Measurements from ENCODE around the gene THBS3.
"Not testable (repeated sequence)": the region's sequence is repeated elsewhere in the genome, so short reads cannot be mapped to it uniquely, and the experiment has no call there.

THBS3 gene

GRCh38 chr1:155175281-155175926 is 32.3 kb downstream of the THBS3 start:
- in situ Hi-C loops (cut with MboI; ENCODE audit: low sequenced_read_pairs) = loop anchor here (10.0 kb wide), 1 partner anchor 419 kb away; no protein-coding TSS in a partner anchor

GRCh38 chr1:155174324-155175280 is 33.1 kb downstream of the THBS3 start:
- in situ Hi-C loops (cut with MboI; ENCODE audit: low sequenced_read_pairs) = loop anchor here (5.0 to 10.0 kb wide), 2 partner anchors 82 to 420 kb away; no protein-coding TSS in a partner anchor

GRCh38 chr1:155173478-155174323 is 34.0 kb downstream of the THBS3 start, which contains the start of gene TRIM46:
TRIM46 (plus strand) TSS chr1:155173849; CDS start chr1:155173967, 118 bp downstream.
- in situ Hi-C loops (cut with MboI; ENCODE audit: low sequenced_read_pairs) = loop anchor here (5.0 to 10.0 kb wide), 2 partner anchors 81 to 421 kb away; no protein-coding TSS in a partner anchor

- in situ Hi-C loops (cut with MboI; ENCODE audit: low sequenced_read_pairs) = loop anchor here (5.0 to 10.0 kb wide), 2 partner anchors 81 to 422 kb away; no protein-coding TSS in a partner anchor
Observed at GRCh38 chr1:155172732-155173477, 34.8 kb downstream of the THBS3 start, which contains the start of gene KRTCAP2. KRTCAP2 (minus strand) TSS chr1:155173304; CDS start chr1:155173224, 80 bp downstream.

GRCh38 chr1:155171836-155172731 is 35.6 kb downstream of the THBS3 start:
- in situ Hi-C loops (cut with MboI; ENCODE audit: low sequenced_read_pairs) = loop anchor here (5.0 to 10.0 kb wide), 2 partner anchors 80 to 423 kb away; no protein-coding TSS in a partner anchor

GRCh38 chr1:155170806-155171205 is 36.9 kb downstream of the THBS3 start:
- in situ Hi-C loops (cut with MboI; ENCODE audit: low sequenced_read_pairs) = loop anchor here (5.0 to 10.0 kb wide), 2 partner anchors 79 to 424 kb away; no protein-coding TSS in a partner anchor

- in situ Hi-C loops (cut with MboI; ENCODE audit: low sequenced_read_pairs) = loop anchor here (5.0 to 10.0 kb wide), 2 partner anchors 78 to 425 kb away; no protein-coding TSS in a partner anchor
Observed at GRCh38 chr1:155170101-155170785, 37.5 kb downstream of the THBS3 start.

GRCh38 chr1:155169541-155169940 is 38.2 kb downstream of the THBS3 start:
- in situ Hi-C loops (cut with MboI; ENCODE audit: low sequenced_read_pairs) = no loop called here

- in situ Hi-C loops (cut with MboI; ENCODE audit: low sequenced_read_pairs) = no loop called here
Observed at GRCh38 chr1:155168456-155169210, 39.1 kb downstream of the THBS3 start.

GRCh38 chr1:155168105-155168445 is 39.6 kb downstream of the THBS3 start:
- in situ Hi-C loops (cut with MboI; ENCODE audit: low sequenced_read_pairs) = not testable (repeated sequence)

- in situ Hi-C loops (cut with MboI; ENCODE audit: low sequenced_read_pairs) = no loop called here
Observed at GRCh38 chr1:155167166-155168104, 40.3 kb downstream of the THBS3 start.

GRCh38 chr1:155166471-155167165 is 41.1 kb downstream of the THBS3 start:
- in situ Hi-C loops (cut with MboI; ENCODE audit: low sequenced_read_pairs) = no loop called here

- in situ Hi-C loops (cut with MboI; ENCODE audit: low sequenced_read_pairs) = no loop called here
Observed at GRCh38 chr1:155166051-155166470, 41.6 kb downstream of the THBS3 start.

- in situ Hi-C loops (cut with MboI; ENCODE audit: low sequenced_read_pairs) = not testable (repeated sequence)
Observed at GRCh38 chr1:155164625-155165024, 43.1 kb downstream of the THBS3 start.

GRCh38 chr1:155163785-155164184 is 43.9 kb downstream of the THBS3 start:
- in situ Hi-C loops (cut with MboI; ENCODE audit: low sequenced_read_pairs) = not testable (repeated sequence)

GRCh38 chr1:155162631-155163030 is 45.1 kb downstream of the THBS3 start:
- in situ Hi-C loops (cut with MboI; ENCODE audit: low sequenced_read_pairs) = not testable (repeated sequence)
